WERI-Rb-1 (cell line): ENCODE data around the gene PPM1L.
A peak's percentile ranks its signal among the peaks of the same experiment; 100 is the strongest.

Source experiments
- DNase-seq: peaks from one replicate; pipeline ENCODE4 v3.0.0-alpha.2; 2020
- H3K27ac ChIP-seq: fragments of 250-450 bp; sonication (Bioruptor Pico); 2 replicates; pipeline ENCODE4 v1.5.1; 2020; ENCODE audit warnings: mild to moderate bottlenecking, moderate library complexity
- H3K27me3 ChIP-seq: fragments of 250-450 bp; sonication (Bioruptor Pico); 2 replicates; pipeline ENCODE4 v1.5.1; 2021; ENCODE audit warnings: mild to moderate bottlenecking, low read depth, moderate library complexity; ENCODE audit not compliant: insufficient read depth, severe bottlenecking
- H3K36me3 ChIP-seq: fragments of 250-450 bp; sonication (Bioruptor Pico); 2 replicates; pipeline ENCODE4 v1.5.1; 2020; ENCODE audit warnings: mild to moderate bottlenecking, moderate library complexity
- H3K4me3 ChIP-seq: 2 replicates; pipeline ENCODE4 v1.5.1; 2011; ENCODE audit warnings: low read depth, mild to moderate bottlenecking, control low read depth, low read length
- H3K9me3 ChIP-seq: fragments of 250-450 bp; sonication (Bioruptor Pico); 2 replicates; pipeline ENCODE4 v1.5.1; 2021; ENCODE audit warnings: mild to moderate bottlenecking, moderate library complexity; ENCODE audit not compliant: severe bottlenecking
- TF ChIP-seq, protein P1 (sequence below): IDR thresholded peaks from 2 replicates; pipeline ENCODE4 v1.5.1; 2011; ENCODE audit warnings: low read depth, mild to moderate bottlenecking, control low read depth, inconsistent platforms, low read length

PPM1L gene

GRCh38 chr3:160747422-160747821, 8.6 kb upstream of the PPM1L start:
- Histone ChIP-seq H3K9me3 (no peaks in the 10 kb centered on the region), H3K27me3 (no peaks in the 10 kb centered on the region), H3K36me3 (no peaks in the 10 kb centered on the region), H3K4me3 (no peak overlapping the region), H3K27ac (no peak overlapping the region)
- no peak for DNase-seq
- TF ChIP-seq, protein P1, sequence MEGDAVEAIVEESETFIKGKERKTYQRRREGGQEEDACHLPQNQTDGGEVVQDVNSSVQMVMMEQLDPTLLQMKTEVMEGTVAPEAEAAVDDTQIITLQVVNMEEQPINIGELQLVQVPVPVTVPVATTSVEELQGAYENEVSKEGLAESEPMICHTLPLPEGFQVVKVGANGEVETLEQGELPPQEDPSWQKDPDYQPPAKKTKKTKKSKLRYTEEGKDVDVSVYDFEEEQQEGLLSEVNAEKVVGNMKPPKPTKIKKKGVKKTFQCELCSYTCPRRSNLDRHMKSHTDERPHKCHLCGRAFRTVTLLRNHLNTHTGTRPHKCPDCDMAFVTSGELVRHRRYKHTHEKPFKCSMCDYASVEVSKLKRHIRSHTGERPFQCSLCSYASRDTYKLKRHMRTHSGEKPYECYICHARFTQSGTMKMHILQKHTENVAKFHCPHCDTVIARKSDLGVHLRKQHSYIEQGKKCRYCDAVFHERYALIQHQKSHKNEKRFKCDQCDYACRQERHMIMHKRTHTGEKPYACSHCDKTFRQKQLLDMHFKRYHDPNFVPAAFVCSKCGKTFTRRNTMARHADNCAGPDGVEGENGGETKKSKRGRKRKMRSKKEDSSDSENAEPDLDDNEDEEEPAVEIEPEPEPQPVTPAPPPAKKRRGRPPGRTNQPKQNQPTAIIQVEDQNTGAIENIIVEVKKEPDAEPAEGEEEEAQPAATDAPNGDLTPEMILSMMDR = no peak

GRCh38 chr3:160748231-160748630, 7.8 kb upstream of the PPM1L start:
- TF ChIP-seq, protein P1 = no peak
- DNase-seq = no peak
- Histone ChIP-seq H3K9me3 (no peaks in the 10 kb centered on the region), H3K27me3 (no peaks in the 10 kb centered on the region), H3K27ac (no peak overlapping the region), H3K36me3 (no peaks in the 10 kb centered on the region), H3K4me3 (no peak overlapping the region)

DNA sequence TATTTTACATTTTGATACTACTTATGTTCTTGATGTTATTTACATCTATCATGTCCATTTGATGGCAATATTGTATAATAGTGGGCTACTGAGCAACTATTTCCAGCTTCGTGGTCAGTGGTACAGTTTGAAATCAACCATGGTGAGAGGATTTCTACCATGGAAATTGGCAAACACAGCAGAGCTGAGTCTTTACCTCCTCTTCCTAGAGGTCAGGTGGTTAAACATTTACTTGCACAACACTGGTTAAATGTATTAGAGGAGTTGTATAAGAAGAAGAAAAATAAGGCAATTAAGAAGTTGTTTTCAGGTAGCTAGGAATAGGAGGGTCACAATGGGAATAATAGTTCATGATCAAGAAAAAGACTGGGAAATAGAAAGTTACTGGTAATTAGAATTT, 7.2 kb upstream of the PPM1L start:
- Histone ChIP-seq H3K36me3 (no peaks in the 10 kb centered on the region), H3K27ac (no peak overlapping the region), H3K4me3 (no peak overlapping the region), H3K9me3 (no peaks in the 10 kb centered on the region), H3K27me3 (no peaks in the 10 kb centered on the region)
- no peak for DNase-seq
- TF ChIP-seq, protein P1 = no peak

GRCh38 chr3:160753953-160754352, 2.1 kb upstream of the PPM1L start:
- Histone ChIP-seq H3K27me3 (no peaks in the 10 kb centered on the region), H3K4me3 (peak overlapping the region; percentile 79), H3K9me3 (no peaks in the 10 kb centered on the region), H3K36me3 (peaks cover 5% of the 10 kb centered on the region), H3K27ac (peak overlapping the region; percentile 95)
- no peak for DNase-seq
- TF ChIP-seq, protein P1 = no peak

DNA sequence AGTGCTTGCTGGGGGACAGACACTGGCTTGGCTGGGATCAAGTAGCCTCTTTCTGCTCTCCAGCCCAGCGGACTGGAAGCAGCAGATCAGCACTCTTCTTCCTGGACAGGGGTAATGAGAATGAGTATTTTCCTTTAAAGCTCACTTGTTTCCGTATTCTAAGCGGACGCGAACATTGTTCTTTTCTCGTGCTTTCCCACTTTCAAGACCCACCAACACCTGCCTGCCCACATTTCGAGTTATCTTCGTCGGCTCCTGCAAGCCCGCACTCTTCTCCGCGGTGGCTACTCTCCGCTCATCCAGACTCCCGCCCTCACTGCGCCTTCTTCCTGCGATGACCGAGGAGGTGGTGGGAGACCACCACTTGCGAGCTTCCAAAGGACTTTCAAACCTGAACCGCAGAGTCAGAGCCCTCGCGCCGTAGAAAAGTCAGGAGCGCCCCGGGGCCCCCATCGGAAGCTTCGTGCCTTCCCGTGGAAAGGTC, 1.6 kb upstream of the PPM1L start:
- Histone ChIP-seq H3K4me3 (peak overlapping the region; percentile 79), H3K27me3 (no peaks in the 10 kb centered on the region), H3K36me3 (peaks cover 5% of the 10 kb centered on the region), H3K27ac (peak overlapping the region; percentile 95), H3K9me3 (no peaks in the 10 kb centered on the region)
- TF ChIP-seq, protein P1 = no peak
- DNase-seq = peak; percentile 52
